K562 (cell line): ENCODE results near the gene KLHL29. TPM values are rescaled to one million over a fixed set of nuclear protein-coding genes. Genes with fewer than 3 reads are reported as not detected.

ENCODE experiments used
- LCOR ChIP-seq: sonication (generic); formaldehyde crosslinking; IDR thresholded peaks from 2 replicates; pipeline ENCODE4 v1.8.0; 2022; ENCODE audit warnings: mild to moderate bottlenecking, missing genetic modification reagents
- PTBP1 ChIP-seq: fragments of 200-400 bp; formaldehyde crosslinking; IDR thresholded peaks from 2 replicates; pipeline ENCODE4 v1.6.1; 2017; ENCODE audit warnings: low read depth, low read length
- SRF ChIP-seq, 2 experiments: fragments of 250-450, 450-650 bp in 1 of 2; sonication (Bioruptor Pico) in 1 of 2; sonication (generic) in 1 of 2; formaldehyde crosslinking; IDR thresholded peaks; 2 replicates each; pipeline versions ENCODE4 v1.5.0 to v1.5.1; 2020 to 2022; ENCODE audit warnings: mild to moderate bottlenecking in 1 of 2, missing genetic modification reagents in 1 of 2
- polyA plus RNA-seq, 8 experiments: library from polyadenylated mRNA; depleted of rRNA in 4 of 8; stranded (reverse) in 5 of 8; unstranded in 3 of 8; fragments of >200 nt; fragmentation: Nextera tagmentation in 2 of 8; fragmentation: Illumina TruSeq in 1 of 8; extraction: Ambion mirVana in 2 of 8; extraction: Trizol in 1 of 8; gene quantifications; 2 replicates each; pipeline versions ENCODE4 v1.2.1 to v1.2.3, GENCODE V29; 2011 to 2014; ENCODE audit warnings: inconsistent platforms in 1 of 8, missing spikeins in 1 of 8
- total RNA-seq, 7 experiments: library from RNA; depleted of rRNA in 6 of 7; stranded (reverse); fragments of >200 nt in 6 of 7; fragmentation: Illumina TruSeq in 2 of 7; extraction: Trizol in 2 of 7; gene quantifications; 2 replicates each; pipeline versions ENCODE4 v1.2.1 to v1.2.3, GENCODE V29; 2011 to 2021; ENCODE audit warnings: low replicate concordance in 1 of 7
- TF ChIP-seq, protein P1 (sequence below), 2 experiments: fragments of 450-650 bp in 1 of 2; sonication (generic) in 1 of 2; formaldehyde crosslinking in 1 of 2; IDR thresholded peaks; 2 replicates each; pipeline versions ENCODE4 v1.7.1 to v1.9.0; 2016 to 2022; ENCODE audit warnings: inconsistent platforms in 1 of 2, mild to moderate bottlenecking in 1 of 2, missing genetic modification reagents in 1 of 2

The KLHL29 gene
- total and polyA plus RNA-seq, 9 of the 15 experiments (the other 6 are each of a cell fraction or from before 2014, with no cell fraction given): 0.03 to 0.31 (median 0.08) TPM; not detected in 1

DNA sequence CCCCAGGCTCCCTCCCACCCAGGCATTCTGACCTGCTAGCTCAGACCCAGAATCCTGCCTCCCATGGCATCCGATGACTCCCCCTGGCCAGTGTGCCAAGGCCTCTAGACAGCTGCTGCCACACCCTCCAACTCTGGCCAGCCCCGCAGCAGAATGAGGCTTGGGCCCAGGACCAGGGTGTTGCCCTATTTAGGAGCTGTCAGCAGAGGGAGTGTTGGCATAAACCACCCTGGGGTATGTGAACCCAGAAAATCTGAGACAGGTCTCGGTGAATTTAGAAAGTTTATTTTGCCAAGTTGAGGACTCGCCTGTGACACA is 134.3 kb downstream of the KLHL29 start (continued):
- TF ChIP-seq, protein P1, sequence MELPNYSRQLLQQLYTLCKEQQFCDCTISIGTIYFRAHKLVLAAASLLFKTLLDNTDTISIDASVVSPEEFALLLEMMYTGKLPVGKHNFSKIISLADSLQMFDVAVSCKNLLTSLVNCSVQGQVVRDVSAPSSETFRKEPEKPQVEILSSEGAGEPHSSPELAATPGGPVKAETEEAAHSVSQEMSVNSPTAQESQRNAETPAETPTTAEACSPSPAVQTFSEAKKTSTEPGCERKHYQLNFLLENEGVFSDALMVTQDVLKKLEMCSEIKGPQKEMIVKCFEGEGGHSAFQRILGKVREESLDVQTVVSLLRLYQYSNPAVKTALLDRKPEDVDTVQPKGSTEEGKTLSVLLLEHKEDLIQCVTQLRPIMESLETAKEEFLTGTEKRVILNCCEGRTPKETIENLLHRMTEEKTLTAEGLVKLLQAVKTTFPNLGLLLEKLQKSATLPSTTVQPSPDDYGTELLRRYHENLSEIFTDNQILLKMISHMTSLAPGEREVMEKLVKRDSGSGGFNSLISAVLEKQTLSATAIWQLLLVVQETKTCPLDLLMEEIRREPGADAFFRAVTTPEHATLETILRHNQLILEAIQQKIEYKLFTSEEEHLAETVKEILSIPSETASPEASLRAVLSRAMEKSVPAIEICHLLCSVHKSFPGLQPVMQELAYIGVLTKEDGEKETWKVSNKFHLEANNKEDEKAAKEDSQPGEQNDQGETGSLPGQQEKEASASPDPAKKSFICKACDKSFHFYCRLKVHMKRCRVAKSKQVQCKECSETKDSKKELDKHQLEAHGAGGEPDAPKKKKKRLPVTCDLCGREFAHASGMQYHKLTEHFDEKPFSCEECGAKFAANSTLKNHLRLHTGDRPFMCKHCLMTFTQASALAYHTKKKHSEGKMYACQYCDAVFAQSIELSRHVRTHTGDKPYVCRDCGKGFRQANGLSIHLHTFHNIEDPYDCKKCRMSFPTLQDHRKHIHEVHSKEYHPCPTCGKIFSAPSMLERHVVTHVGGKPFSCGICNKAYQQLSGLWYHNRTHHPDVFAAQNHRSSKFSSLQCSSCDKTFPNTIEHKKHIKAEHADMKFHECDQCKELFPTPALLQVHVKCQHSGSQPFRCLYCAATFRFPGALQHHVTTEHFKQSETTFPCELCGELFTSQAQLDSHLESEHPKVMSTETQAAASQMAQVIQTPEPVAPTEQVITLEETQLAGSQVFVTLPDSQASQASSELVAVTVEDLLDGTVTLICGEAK (IDR thresholded peaks at IDR 0.05): no peak
- TF ChIP-seq, protein P1 (CRISPR knock-in tag; IDR thresholded peaks at IDR 0.05): no peak
- TF ChIP-seq SRF (CRISPR knock-in tag; IDR thresholded peaks at IDR 0.05): no peak
- TF ChIP-seq PTBP1: no peak
- TF ChIP-seq LCOR: no peak
